RWPE1 (cell line): ENCODE measurements around the gene RHOBTB3.
A peak's percentile ranks its signal among the peaks of the same experiment; 100 is the strongest.
"Not testable (repeated sequence)": the region's sequence is repeated elsewhere in the genome, so short reads cannot be mapped to it uniquely, and the experiment has no call there.

Experiments used
- CTCF ChIA-PET: fragments of 350-600 bp; sonication (Branson Sonifier 250); formaldehyde crosslinking; extraction: SDS; loops from one replicate; lab custom pipeline; 2021; lab: Yijun Ruan, JAX
- POLR2A ChIA-PET: fragments of 400-600 bp; formaldehyde crosslinking; extraction: SDS; loops from one replicate; lab custom pipeline; 2020; ENCODE audit warnings: antibody characterized with exemption; ENCODE audit not compliant: low non-redundant PET; lab: Yijun Ruan, JAX
- DNase-seq: peaks from one replicate; pipeline ENCODE4 v3.0.0; 2012; ENCODE audit warnings: low spot score
- H3K27ac ChIP-seq: fragments of 450-650 bp; 2 replicates; pipeline ENCODE4 v1.5.1; 2017
- CTCF ChIP-seq: fragments of 450-650 bp; conservative IDR thresholded peaks from 2 replicates; pipeline ENCODE4 v1.5.1; 2017; ENCODE audit warnings: low read depth, mild to moderate bottlenecking

RHOBTB3 gene

GRCh38 chr5:95708876-95709275 is 22.3 kb upstream of the RHOBTB3 start:
- ChIA-PET POLR2A (no interaction called here), CTCF (no interaction called here)
- TF ChIP-seq CTCF, result no peak
- no peak for DNase-seq
- no peak overlapping the region for H3K27ac ChIP-seq

DNA sequence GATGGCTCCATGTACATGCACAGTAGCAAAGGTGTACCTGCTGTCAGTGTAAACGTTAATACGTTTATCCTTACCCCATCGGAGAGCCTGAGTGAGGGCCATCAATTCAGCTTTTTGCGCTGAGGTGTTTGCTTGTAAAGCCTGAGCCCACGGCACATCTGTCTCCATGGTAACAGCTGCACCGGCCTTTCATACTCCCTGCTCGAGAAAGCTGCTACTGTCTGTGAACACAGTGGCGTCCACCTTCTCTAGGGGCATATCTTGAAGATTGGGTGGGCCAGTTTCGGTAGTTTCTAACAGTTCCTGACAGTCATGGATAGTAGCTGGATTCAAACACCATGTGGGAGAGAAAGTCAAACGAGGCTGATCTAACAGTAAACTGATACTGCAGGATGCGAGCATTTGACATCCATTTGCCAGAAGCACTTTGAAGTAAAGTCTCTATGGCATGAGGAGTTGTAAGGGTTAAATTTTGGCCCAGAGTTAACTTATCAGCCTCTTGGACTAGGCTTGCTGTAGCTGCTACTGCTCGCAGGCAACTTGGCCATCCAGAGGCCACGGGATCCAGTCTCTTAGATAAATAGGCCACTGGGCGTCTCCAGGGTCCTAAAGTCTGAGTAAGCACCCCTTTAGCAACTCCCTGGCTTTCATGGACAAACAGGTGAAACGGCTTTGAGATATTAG is 21.0 kb upstream of the RHOBTB3 start:
- DNase-seq, result no peak
- TF ChIP-seq CTCF, result no peak
- POLR2A ChIA-PET, result no interaction called here
- H3K27ac ChIP-seq, result no peak overlapping the region
- CTCF ChIA-PET, result interaction anchor here (0.6 to 0.7 kb wide), 2 partner anchors 20 to 366 kb away, joined by 3 to 4 read pairs; no protein-coding TSS in a partner anchor

DNA sequence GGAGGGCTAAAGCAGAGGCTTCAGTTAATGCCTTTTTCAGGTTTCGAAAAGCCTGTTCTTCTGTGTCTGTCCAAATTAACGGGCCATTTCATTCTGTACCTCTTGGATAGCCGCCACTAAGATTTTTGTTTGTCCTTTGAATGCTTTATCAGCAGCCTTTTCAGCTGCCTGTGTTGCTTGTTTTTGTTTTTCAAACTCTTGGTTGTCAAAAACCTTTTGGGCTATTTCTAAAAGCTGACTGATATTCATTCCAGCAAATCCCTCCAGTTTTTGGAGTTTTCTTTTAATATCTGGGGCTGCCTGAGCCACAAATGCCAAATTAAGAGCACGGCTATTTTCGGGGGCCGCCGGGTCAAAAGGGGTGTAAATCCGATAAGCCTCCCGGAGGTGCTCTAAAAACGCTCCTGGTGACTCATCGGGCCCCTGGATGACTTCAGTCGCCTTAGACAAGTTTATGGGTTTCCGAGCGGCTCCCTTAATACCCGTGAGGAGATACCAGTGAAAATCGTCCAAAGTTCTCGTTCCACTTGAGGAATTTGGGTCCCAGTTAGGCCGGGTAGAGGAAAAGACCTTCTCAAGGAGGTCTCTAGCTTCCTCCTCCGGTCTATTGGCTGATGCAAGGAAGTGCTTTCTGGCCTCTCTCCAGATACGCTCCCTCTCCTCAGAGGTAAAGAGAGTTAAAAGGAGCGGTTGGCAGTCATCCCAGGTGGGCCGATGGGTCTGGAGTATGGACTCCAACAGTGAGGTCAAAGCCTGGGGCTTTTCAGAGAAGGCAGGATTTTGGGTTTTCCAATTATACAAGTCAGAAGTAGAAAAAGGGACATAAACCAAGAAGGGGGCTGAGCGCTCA is 20.3 kb upstream of the RHOBTB3 start:
- CTCF ChIA-PET, result interaction anchor here (0.6 kb wide), 1 partner anchor 365 kb away, joined by 3 read pairs; no protein-coding TSS in a partner anchor
- DNase-seq, H3K27ac ChIP-seq, POLR2A ChIA-PET: not testable (repeated sequence)

DNA sequence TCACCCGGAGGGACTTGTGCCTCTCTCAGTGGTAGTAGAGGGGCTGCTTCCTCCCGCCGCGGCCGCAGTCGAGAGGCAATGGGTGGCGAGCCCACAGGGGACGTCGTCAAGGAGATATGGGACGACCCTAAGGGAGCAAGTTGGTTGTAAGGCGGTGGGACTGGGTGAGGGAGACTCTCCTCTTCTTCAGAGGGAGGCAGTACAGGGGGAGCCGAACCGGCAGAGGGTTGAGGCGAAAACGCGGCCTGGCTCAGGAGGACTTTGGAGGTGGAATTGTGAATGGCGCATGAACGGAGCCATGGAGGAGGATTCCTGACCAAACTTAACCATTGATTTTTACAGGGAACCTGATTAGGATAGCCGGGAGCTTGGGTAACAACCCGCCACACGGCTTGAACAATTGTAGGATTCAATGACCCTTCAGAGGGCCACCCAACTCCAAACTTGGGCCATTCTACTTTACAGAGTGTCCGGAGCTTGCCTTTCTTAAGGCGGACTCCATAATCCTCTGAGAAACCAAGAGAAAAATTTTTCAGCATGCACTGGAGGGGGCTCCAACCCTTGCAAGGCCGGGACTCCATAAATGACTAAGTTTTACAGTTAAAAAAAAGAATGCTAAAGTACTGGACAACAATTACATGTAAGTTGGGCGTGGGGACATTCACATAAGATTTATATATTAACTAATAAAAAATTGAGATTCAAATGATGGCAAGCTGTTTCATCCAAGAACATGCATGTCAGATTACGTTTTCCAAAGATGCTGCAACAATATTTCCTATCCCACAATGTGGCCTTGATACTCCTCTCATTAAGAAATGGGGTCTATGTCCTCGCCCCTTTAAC is 19.4 kb upstream of the RHOBTB3 start:
- ChIA-PET CTCF (interaction anchor here (0.7 to 1.2 kb wide), 4 partner anchors 10 to 1872 kb away, joined by 3 to 6 read pairs (median 4); no protein-coding TSS in a partner anchor), POLR2A (no interaction called here)
- no peak for DNase-seq
- TF ChIP-seq CTCF, result no peak
- H3K27ac ChIP-seq, result peak overlapping the region; percentile 61

- ChIA-PET POLR2A (no interaction called here), CTCF (interaction anchor here (0.6 to 1.2 kb wide), 6 partner anchors 9 to 1872 kb away, joined by 3 to 6 read pairs (median 4); no protein-coding TSS in a partner anchor)
- H3K27ac ChIP-seq, result peak overlapping the region; percentile 61
- DNase-seq, result peak; percentile 99
- TF ChIP-seq CTCF, result no peak
Observed at GRCh38 chr5:95712347-95712958, 18.7 kb upstream of the RHOBTB3 start.

DNA sequence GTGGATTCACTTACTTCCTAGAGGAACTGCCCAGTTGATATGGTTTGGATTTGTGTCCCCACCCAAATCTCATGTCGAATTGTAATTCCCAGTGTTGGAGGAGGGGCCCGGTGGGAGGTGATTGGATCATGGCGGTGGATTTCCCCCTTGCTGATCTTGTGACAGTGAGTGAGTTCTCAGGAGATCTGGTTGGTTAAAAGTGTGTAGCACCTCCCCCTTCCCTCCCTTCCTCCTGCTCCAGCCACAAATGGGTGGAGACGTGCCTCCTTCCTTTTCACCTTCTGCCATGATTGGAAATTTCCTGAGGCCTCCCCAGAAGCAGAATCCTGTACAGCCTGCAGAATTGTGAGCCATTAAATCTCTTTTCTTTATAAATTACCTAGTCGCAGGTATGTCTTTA is 17.9 kb upstream of the RHOBTB3 start:
- POLR2A ChIA-PET, H3K27ac ChIP-seq, DNase-seq: not testable (repeated sequence)
- CTCF ChIA-PET, result interaction anchor here (1.0 to 1.2 kb wide), 2 partner anchors 8 to 49 kb away, joined by 4 to 6 read pairs; no protein-coding TSS in a partner anchor
